NT2/D1 (cell line): ENCODE data around the gene STX11.

Experiments
- SUZ12 ChIP-seq: IDR thresholded peaks from 2 replicates; pipeline ENCODE4 v1.6.1; 2011; ENCODE audit not compliant: insufficient read length, insufficient read depth; ENCODE audit errors: extremely low read depth
- YY1 ChIP-seq: IDR thresholded peaks from 2 replicates; pipeline ENCODE4 v1.6.1; 2011; ENCODE audit not compliant: insufficient read length, insufficient read depth
- ZNF274 ChIP-seq: IDR thresholded peaks from 2 replicates; pipeline ENCODE4 v1.6.1; 2011; ENCODE audit warnings: mild to moderate bottlenecking, low read depth, low read length

- no peak for TF ChIP-seq ZNF274
- no peak for TF ChIP-seq SUZ12
- TF ChIP-seq YY1: no peak
These were observed 11.7 kb downstream of the STX11 start for GRCh38 chr6:144161975-144162374.
